GM19463 (cell line): ENCODE measurements around the gene ULBP1.
A peak's percentile ranks its signal among the peaks of the same experiment; 100 is the strongest.
"Not testable (repeated sequence)": the region's sequence is repeated elsewhere in the genome, so short reads cannot be mapped to it uniquely, and the experiment has no call there.

Experiments
- ATAC-seq: cut with Tn5 transposase; IDR thresholded peaks from one replicate; pipeline ENCODE4 v1.9.1; 2021; ENCODE audit warnings: mild to moderate bottlenecking, moderate library complexity; ENCODE audit not compliant: unreplicated experiment

The ULBP1 gene

DNA sequence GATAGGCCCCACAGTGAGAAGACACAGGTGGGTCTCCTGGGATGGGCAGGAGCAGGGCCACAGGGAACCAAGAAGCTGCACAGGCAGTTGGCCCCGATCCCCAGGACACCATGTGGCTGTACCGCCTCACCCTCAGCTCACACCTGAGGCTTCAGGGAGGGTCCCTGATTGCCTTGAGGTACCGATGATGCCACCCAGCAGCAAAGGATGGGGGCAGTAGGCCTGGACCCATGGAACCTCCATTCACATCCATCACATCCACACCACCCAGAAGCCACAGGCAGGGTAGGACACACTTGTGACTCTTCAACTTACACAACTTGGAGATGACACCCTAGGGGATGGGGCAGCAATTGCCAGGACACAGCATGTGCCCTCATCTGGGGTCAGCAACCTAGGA is 39.9 kb downstream of the ULBP1 start:
- not testable (repeated sequence) for ATAC-seq

DNA sequence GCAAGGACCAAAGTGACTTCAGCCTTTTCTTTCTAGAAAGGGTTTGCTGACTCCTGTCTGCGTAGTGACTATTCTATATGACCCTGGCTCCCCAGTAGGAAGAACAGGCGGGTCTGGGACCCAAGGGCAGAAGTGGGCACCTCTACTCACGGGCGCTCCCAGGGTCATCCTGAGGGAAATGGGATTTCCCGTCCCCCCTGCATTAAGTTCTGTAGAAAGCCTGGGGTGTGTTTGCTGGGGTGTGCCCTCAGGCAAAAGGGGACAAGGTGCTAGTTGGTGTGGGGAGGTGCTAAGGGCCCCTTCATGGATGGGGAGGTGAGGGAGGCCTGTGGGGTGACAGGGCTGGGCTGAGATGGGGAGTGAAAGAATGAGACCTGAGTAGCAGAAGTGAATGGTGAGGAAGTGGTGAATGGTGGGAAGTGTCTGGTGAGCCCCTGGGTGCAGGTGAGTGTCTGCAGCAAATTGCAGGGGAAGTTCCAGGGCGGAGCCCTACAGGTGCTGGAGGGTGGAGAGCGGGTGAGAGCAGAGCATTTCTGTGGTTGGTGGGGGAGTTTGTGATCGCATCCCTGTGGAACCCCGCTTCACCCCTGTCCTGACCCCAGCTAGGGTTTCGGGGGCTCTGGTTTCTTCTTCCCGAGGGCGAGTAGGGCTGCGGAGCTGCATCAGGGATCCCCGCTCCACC is 40.5 kb downstream of the ULBP1 start:
- ATAC-seq: no peak

DNA sequence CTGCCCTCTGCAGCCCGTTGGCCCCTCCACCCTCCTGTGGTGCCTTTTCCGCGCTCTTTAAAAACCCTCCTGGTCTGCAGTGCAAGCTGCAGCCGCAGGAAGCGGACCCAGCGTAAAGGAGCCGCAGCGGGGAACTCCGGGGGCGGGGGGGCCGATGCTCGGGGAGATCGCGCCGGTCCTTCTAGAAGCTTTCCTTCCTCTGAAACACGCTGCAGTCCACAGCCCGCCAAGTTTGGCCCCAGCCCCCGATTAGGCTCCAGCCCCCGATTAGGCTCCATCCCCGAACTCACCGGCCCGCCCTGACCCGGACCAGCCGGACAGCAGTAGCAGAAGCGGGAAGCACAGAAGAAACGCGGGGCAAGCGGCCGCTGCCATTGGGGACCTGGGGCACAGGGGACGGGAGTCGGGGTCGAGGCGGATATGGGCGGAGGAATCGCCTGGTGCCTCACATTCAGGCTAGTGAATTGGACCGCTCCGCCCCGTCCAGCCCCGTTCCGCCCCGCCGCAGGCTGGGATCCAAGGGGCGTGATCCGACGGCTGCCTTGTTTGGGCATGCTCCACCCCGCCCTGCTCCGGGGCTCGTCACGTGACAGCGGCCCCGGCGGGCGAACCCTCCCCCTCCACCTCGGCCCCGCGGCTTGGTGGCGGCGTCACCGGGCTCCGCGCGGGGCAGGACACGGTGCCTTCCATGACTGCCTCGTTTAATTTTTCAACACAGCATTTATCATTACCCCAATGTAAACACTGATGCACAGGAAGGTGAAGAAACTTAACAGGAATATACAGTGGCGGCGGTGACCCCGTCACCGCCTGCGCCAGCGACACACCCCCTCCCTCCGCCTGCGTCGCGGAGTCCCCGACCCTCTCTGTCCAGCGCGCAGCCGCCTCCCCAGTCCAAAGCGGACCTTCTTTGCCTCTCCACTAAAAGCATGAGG is 41.3 kb downstream of the ULBP1 start:
- peak; percentile 67 for ATAC-seq

DNA sequence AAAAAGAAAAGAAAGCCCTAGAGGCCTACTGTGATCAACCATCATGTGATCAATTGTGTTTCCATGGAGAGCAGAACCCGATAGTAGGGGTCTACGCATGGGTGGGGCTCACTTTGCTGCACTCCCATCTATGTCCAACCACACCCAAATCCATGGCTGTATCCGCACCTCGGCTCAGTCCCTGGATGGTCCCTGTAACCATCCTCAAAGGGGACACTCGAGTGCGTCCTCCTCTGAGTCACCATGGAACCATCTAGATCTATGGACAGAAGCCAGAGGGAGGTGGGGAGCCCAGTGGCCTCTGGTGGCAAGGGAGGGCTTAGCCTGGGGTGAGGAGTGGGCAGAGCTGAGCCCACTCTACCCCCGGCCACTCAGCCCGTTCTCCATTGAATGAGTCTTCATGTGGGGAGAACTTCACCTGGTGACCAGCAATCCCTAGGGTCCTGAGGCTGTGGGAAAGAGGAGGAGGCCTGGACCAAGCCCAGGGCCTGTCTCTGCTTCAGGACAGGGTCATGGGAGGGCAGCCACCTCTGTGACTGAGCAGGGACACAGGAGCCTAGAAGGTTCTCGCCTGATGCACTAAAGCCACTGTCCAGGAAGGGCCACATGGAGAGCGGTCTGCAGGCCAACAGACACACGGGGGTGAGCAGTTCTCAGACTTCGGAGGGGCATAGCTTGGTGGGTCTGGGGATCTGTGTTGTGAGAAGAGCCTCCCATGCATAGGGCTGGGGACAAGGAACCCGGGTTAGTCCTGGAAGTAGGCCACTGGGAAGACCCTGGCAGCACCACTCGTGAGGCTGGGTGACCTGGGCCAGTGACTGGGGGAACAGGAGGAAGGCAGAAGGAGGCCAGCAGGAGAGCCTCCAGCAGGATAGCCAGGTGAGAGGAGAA is 42.3 kb downstream of the ULBP1 start:
- no peak for ATAC-seq

DNA sequence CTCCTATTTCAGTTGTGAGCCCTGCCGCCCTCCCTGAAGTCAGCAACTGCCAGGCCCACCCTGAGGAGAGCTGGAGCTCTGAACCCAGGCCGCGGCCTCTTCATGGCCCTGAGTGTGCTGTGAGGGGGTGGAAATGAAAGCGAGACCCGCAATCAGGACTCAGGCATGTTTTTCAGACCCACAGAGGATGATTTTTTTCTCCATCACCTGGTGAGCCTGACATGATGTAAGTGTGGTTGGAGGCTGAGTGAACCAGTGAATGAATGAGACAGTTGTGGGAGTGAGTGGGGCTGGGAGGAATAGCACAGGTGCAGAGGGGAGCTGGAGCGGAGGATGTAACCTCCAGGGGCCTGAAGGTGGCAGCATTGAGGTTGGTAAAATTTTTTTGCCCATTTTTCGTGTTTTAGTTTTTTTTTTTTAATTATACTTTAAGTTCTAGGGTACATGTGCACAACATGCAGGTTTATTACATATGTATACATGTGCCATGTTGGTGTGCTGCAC is 43.3 kb downstream of the ULBP1 start:
- no peak for ATAC-seq

DNA sequence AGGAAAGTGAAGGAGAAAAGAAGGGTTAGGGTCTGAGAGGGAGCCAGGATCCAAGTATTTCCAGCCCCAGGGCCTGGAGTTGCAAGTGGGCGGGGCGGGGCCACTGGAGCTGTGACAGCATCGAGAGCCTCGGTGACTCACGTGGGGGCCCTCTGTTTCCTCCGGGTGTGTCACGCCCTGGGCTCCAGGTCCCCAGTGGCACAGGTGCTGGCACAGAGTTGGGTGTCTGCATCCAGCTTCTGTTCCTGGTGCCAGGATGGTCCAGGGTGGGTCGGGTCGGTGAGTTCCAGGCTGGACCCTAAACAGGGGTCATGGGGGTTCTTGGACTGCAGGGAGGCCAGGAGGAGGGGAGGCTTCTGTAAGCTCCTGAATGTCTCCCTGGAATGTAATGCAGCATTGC is 44.8 kb downstream of the ULBP1 start:
- no peak for ATAC-seq

DNA sequence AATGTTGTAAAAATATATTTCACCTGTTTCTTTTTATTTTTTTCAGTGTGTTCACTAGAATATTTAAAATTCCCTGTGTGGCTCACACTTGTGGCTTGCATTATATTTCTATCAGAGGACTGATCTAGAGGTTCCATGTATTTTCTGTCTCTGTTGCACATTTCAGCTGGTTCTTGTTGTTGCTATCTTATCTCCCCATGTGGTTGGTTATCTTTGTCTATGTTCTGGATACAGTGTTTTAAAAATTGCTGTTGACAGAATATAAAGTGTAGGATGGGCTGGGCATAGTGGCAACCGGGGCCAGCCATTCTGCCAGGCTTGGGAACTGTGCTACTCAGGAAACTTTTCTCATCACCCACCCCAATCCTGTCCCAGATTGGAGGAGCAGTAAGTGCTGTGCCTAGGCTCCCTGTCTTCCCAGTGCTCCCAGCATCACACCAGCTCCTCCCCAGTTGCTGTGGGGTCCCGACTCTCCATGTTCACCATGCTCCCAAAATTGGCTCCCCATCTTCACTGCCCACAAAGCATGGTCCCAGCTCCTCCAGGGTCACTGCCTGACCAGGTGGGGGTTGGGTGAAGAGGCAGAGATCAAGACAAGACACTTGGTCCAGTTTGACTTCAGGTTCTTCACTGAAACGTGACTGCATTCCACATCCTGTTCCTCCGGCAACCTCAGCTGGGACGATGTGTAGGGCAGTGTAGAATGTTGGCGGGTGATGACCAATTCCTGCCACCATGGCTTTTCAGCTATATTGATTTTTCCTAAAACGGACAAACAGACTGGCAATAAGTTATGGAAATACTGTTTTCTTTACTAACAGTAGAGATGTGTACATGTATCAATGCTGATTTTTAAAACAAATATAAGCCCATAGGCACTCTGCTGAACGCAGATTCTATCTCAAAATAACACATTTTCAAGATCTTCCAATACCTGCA is 49.4 kb downstream of the ULBP1 start:
- not testable (repeated sequence) for ATAC-seq

DNA sequence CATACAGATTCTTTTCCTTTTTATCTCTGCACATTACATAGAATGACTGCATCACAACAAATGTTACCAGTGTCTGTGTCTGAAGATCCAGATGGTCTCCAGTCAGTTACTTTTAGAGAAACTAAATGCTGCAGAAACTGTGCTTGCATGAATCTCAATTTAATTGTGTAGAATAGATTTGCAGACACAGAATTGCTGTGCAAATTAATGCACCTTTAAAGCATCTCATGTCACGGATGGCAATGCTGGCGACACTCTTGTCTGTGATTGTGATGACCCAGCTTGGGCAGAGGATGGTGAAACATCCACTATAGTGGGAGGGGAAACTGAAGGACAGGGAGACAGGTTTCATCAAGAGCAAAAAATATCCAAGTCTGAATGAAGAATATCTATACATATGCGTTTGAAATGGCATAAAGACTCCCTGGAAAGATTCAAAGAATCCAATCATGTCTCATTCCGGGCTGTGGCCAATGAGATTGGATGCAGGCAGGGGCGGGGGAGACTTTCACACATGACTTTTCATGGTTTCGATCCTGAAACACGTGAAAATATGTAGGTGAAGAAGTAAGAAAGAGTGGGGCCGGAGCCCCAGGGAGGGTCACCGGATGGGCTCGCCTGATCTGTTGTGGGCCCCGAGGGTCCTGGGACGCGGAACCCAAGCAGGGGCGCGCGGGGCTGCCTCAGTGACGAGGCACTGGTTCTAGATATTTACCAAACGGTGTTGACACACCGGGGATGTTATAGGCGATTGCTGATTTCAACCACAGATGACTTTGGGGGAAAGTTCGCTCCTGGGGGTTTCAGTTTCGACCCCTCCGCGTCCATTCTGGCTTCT is 50.3 kb downstream of the ULBP1 start:
- ATAC-seq: not testable (repeated sequence)

DNA sequence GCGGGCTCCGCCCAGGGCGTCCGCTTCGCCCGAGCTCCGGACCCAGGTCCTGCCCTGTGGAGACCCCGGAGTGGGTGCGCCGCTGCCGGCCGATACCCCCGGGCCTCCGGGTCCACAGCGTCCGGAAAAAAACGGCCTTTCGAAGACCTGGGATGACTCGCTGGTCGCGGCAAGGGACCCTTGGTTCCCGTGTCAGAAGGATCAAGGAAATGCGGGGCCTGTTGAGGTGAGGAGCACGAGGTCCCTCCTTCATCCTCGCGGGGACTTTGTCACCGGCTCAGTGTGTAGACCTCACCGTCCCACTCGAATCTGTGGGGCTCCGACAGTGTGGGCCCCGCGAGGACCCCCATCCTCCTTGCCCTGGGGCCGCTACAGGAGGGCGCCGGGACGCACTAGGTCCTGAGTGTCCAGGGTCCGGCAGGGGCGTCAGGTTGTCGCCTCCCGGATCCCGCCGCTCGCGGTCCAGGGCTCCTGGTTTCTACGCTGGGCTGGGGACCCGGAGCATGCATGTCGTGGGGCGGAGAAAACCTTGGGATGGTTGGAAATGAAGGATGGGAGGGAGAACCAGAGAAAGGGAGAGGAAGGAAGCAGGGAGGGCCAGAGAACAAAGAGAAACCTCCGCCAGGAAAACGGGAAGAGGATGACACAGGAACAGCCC is 51.0 kb downstream of the ULBP1 start:
- ATAC-seq: not testable (repeated sequence)

DNA sequence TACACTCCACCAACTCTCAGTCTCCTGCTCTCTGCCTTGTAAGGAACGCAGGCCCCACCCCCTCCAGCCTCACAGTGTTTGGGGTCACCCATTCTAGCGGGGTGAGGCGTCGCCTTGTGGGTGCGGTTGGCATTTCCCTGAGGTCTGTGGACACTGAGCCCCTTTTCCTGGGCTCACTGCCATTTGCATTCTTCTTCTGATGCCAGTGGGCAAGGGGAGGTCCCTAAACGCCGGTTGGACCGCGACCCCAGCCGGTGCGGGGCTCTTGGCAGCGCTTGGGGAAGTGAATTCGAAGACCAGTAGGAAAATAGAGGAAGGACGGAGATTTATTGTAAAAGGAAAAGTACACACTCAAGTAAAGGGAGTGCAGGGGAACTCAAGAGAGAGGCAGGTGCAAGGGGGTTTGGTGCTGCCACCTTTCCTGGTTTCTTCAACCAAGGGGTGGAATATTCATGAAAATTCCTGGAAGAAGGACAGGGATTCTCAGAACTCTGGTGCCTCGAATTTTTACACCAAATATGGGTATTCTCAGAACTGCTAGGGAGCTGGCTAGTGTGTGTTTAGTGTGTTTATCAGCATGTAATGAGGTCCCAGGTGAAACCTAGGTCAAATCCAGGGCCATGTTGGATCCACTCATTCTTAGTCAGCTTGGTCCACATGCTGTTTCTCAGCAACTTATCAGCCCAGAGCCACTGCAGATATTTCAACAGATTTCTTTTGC is 51.7 kb downstream of the ULBP1 start:
- not testable (repeated sequence) for ATAC-seq

DNA sequence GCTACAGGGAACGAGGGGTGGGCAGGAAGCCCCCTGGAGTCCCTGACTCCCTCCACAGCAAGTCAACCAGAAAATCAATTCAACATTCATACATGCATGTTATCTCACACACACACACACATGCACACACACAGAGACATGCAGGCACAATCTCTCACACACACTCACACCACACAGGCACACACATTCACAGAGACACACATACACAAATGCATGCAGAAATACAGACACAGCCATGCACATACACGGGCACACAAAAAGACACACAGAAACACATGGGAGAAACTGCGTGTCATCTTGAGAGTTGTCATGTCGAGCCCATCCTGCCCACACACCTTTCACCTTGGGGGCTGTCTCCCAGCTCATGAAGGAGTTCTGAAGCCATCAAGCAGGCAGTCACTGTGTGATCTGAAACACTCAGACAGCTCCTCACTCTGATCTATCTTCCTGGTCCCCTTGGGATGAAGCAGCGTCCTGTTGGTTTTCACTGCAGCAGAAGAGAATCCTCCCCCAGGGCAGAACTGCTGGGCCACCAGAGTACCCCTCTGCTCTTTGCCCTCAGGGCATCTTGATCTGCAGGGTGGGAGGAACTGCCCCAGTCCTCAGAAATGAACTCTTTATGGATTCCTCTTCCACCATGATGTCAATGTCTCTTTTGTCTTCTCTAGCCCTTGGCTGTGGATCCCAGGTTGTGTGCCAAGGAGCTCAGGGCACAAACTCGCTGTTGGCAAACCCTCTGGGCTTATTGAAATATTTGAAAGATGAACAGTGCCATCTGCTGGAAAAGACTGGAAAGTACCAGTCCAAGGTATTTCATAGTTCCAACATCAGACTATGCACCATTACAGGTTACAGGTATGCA is 52.8 kb downstream of the ULBP1 start:
- peak; percentile 67 for ATAC-seq

DNA sequence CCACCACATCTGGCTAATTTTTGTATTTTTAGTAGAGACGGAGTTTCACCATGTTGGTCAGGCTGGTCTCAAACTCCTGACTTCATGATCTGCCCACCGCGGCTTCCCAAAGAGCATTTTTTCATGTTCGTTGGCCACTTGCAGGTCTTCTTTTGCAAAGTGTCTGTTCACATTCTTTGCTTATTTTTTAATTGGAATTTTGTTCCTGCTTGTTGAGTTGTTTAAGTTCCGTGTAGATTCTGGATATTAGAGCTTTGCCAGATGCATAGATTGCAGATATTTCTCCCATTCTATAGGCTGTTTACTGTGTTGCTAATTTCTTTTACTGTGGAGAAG is 53.4 kb downstream of the ULBP1 start:
- ATAC-seq: not testable (repeated sequence)

DNA sequence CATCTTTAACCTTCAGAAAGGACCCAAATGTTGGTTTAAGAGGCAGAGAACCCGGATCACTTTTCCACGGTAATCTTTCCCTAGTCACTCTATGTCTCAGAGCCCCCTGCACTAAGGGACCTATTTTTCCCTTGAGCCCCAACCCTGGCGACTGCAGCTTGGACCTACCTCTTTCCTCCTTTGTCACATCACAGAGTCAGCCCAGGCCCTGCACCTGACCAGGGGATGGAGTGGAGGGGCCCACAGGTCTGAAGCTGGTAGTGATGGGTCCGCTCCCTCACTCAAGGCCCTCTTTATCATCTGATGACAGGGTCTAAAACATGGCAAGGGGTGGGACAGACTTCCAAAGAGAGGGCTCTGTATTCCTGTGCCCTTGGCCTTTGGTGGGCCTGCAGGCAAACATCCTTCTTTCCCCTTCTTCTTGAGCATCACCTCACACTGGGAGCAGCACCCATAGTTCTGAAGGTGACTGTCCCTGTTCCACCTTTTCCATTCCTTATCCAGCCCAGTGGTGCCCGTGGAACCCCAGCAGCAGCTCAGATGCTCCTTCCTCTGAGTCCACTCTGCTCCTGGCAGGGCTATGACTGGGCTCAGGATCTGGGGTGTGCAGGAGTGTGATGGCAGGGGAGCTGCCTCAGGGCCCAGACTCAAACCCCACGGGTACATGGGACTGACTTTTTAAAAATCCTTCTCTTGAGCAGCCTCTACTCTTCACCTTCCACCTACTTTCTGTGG is 55.3 kb downstream of the ULBP1 start:
- ATAC-seq: no peak

DNA sequence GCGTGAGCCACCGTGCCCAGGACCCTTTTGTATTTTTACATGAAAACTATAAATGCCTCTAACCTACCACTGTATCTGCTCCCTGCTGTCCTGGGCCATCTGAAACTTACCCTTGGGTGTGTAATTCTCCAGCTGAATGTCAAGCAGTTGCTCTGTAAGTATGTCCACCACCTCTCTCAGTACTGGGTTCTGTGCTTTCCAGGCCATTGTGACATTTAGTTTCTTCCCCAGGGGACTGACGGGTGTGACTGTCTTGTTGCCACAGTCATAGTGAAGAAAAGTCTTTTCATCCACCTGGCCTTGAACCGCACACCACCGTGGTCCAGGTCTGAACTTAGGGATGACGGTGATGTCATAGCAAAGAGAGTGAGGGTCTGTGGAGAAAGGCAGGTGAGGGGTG is 58.1 kb downstream of the ULBP1 start:
- not testable (repeated sequence) for ATAC-seq
